Ovary (tissue), 3 donors: Measurements from ENCODE around the gene NWD2.

Experiments
- CTCF ChIP-seq, 3 donors: fragments of 450-650 bp in 2 of 3; fragments of 200-600 bp in 1 of 3; IDR thresholded peaks; one replicate each; pipeline versions ENCODE4 v1.5.1 to v1.8.0; 2016 to 2022; ENCODE audit warnings: antibody characterized with exemption in 3 of 3, mild to moderate bottlenecking in 1 of 3
- EP300 ChIP-seq: sonication (generic); formaldehyde crosslinking; IDR thresholded peaks from one replicate; pipeline ENCODE4 v1.6.1; 2017; ENCODE audit warnings: antibody characterized with exemption
- POLR2A ChIP-seq: fragments of 450-650 bp; IDR thresholded peaks from one replicate; pipeline ENCODE4 v1.6.1; 2017; ENCODE audit warnings: antibody characterized with exemption, mild to moderate bottlenecking, moderate library complexity
- donor health status: DM: no; HTN: no; CAD: no.

- no peak for TF ChIP-seq CTCF (IDR thresholded peaks at IDR 0.05)
- TF ChIP-seq EP300 = no peak
- no peak for TF ChIP-seq POLR2A
These were observed 25.3 kb upstream of the NWD2 start for GRCh38 chr4:37219242-37219641.
